ACC112 (cell line): ENCODE data around the gene LRRC75A.
"Not testable (repeated sequence)": the region's sequence is repeated elsewhere in the genome, so short reads cannot be mapped to it uniquely, and the experiment has no call there.

Experiments used
- H2AFZ ChIP-seq: fragments of 200-600 bp; sonication (generic); one replicate; pipeline ENCODE4 v1.6.0; 2017; ENCODE audit warnings: antibody characterized with exemption, low read length; ENCODE audit not compliant: unreplicated experiment
- H3K27ac ChIP-seq: fragments of 200-600 bp; sonication (generic); 2 replicates; pipeline ENCODE4 v1.5.1; 2014; ENCODE audit warnings: low read depth, mild to moderate bottlenecking, antibody characterized with exemption, low read length, moderate library complexity
- H3K27me3 ChIP-seq: fragments of 200-600 bp; sonication (generic); 2 replicates; pipeline ENCODE4 v1.6.1; 2014; ENCODE audit warnings: mild to moderate bottlenecking, antibody characterized with exemption, low read length, moderate library complexity, mixed read lengths; ENCODE audit not compliant: insufficient read depth
- H3K36me3 ChIP-seq: fragments of 200-600 bp; sonication (generic); 2 replicates; pipeline ENCODE4 v1.6.1; 2016; ENCODE audit warnings: mild to moderate bottlenecking, antibody characterized with exemption, low read length, moderate library complexity, mixed read lengths; ENCODE audit not compliant: insufficient read depth
- H3K4me1 ChIP-seq: fragments of 200-600 bp; sonication (generic); one replicate; pipeline ENCODE4 v1.6.1; 2016; ENCODE audit warnings: low read length, mixed read lengths; ENCODE audit not compliant: insufficient read depth, unreplicated experiment, control insufficient read depth
- H3K4me3 ChIP-seq: fragments of 200-600 bp; sonication (generic); 2 replicates; pipeline ENCODE4 v1.5.1; 2014; ENCODE audit warnings: mild to moderate bottlenecking, low read depth, low read length
- H3K79me2 ChIP-seq: fragments of 200-600 bp; sonication (generic); one replicate; pipeline ENCODE4 v1.6.0; 2016; ENCODE audit warnings: low read length; ENCODE audit not compliant: control insufficient read depth, unreplicated experiment, insufficient read depth

The LRRC75A gene

DNA sequence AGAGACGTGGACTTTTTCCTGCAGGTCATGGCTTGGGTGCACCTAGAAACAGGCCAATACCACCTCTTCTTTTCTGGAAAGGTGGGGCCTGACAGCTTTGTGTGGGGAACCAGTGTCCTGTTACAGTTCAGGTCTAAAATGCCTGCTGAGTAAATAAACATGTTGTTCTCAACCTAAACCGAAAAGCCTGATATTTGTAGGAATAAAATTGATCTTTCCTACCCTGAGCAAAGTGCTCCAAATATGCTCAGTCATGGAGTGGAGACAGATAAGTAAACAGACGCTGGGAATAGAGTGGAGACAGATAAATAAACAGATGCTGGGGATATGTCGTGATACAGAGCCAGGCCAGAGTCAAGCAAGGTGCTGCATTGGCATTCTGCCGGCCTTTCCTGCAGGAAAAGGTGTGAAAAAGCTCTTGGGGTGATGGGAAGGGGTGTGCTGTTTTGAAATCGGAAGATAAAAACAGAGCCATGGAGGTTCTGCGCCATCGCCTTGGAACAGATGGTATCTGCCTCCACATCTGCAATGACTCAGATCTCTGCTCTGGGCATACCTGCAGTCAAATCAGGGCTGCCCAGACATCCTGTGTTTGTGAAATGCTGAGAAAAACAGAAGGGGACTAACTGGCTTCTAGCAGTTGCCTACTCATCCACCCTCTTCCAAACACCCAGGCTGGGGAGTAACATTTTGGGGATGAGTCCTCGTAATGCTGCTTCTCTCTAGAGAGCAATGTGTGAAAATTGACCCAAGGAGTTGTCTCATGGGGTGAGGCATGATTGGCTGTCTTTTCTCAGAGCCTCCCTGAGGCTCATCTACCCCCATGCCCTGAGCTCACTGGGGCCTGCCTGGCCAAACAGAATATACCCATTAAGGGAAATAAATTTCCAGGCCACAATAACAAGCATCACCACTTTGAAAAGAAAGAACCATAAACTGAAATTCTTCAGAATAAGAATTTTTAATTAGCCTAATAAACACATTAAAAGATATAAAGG lies 93.4 kb downstream of the LRRC75A start:
- Histone ChIP-seq H3K27ac (no peak overlapping the region), H3K4me3 (no peak overlapping the region), H2AFZ (no peak overlapping the region), H3K36me3 (no peaks in the 10 kb centered on the region), H3K27me3 (no peaks in the 10 kb centered on the region), H3K4me1 (no peaks in the 10 kb centered on the region), H3K79me2 (no peaks in the 10 kb centered on the region)

DNA sequence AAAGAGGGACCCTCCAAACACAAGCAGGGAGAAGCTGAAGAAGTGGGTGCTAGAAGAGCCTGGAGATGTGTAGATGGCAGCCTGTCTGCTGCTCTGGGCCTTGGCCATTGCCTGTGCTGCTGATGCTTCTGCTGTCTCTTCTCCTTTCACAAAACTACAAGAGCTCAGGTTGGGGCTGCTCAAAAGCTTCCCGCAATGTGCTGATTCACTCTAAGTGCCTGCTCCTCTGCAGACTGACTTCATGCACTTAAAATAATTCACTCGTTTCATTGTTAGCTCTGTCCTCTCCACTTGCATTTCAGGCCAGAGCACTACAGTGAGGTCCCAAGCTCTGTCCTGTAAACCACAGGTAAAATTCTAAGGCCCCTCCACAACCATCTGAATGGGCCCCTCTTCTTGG lies 95.3 kb downstream of the LRRC75A start:
- H3K27me3 ChIP-seq, H3K4me3 ChIP-seq, H3K36me3 ChIP-seq, H2AFZ ChIP-seq, H3K27ac ChIP-seq, H3K4me1 ChIP-seq, H3K79me2 ChIP-seq: not testable (repeated sequence)

GRCh38 chr17:16395887-16396286 lies 96.1 kb downstream of the LRRC75A start:
- not testable (repeated sequence) for H2AFZ ChIP-seq, H3K4me3 ChIP-seq, H3K4me1 ChIP-seq, H3K36me3 ChIP-seq, H3K79me2 ChIP-seq, H3K27ac ChIP-seq, H3K27me3 ChIP-seq

DNA sequence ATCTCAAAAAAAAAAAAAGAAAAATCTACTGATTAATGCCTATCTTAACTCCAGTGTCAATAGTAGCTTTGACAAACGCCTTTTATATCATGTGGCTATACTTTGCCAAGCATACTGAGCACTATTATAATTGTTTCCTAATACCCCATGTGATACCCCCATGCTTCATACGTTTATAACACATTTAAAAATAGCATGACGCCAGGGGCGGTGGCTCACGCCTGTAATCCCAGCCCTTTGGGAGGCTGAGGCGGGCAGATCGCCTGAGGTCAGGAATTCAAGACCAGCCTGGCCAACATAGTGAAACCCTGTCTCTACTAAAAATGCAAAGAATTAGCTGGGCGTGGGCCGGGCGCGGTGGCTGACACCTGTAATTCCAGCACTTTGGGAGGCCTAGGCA lies 99.5 kb downstream of the LRRC75A start:
- H3K79me2 ChIP-seq, H3K4me3 ChIP-seq, H3K36me3 ChIP-seq, H3K27ac ChIP-seq, H3K27me3 ChIP-seq, H3K4me1 ChIP-seq, H2AFZ ChIP-seq: not testable (repeated sequence)
